Glutamatergic neuron (in vitro differentiated cells): ENCODE results near the gene USP28. TPM values are rescaled to one million over a fixed set of nuclear protein-coding genes. Genes with fewer than 3 reads are reported as not detected.
"Not testable (repeated sequence)": the region's sequence is repeated elsewhere in the genome, so short reads cannot be mapped to it uniquely, and the experiment has no call there.

Experiments used
- DNase-seq: peaks from one replicate; pipeline ENCODE4 v3.0.0; 2022
- H3K27ac Mint-ChIP-seq: one replicate; pipeline ENCODE4 v1.8.0; 2020; ENCODE audit warnings: mild to moderate bottlenecking, mixed read lengths, inconsistent platforms; ENCODE audit not compliant: unreplicated experiment
- H3K27me3 Mint-ChIP-seq: one replicate; pipeline ENCODE4 v1.8.0; 2020; ENCODE audit warnings: mild to moderate bottlenecking, moderate library complexity, mixed read lengths, inconsistent platforms; ENCODE audit not compliant: unreplicated experiment
- H3K36me3 Mint-ChIP-seq: one replicate; pipeline ENCODE4 v1.8.0; 2020; ENCODE audit warnings: mild to moderate bottlenecking, mixed read lengths, inconsistent platforms; ENCODE audit not compliant: unreplicated experiment
- H3K4me1 Mint-ChIP-seq: one replicate; pipeline ENCODE4 v1.8.0; 2020; ENCODE audit warnings: mild to moderate bottlenecking, low read depth, mixed read lengths, inconsistent platforms; ENCODE audit not compliant: unreplicated experiment
- H3K4me3 Mint-ChIP-seq: one replicate; pipeline ENCODE4 v1.8.0; 2020; ENCODE audit warnings: mild to moderate bottlenecking, mixed read lengths, inconsistent platforms; ENCODE audit not compliant: unreplicated experiment
- H3K9me3 Mint-ChIP-seq: one replicate; pipeline ENCODE4 v1.8.0; 2020; ENCODE audit warnings: mild to moderate bottlenecking, moderate library complexity, mixed read lengths, inconsistent platforms; ENCODE audit not compliant: unreplicated experiment
- total RNA-seq: library from RNA; stranded (reverse); fragmentation: NEBNext Ultra II Directional; extraction: Animal tissue kit (Norgen Biotek cat#: 25700); gene quantifications from one replicate; pipeline ENCODE4 v1.2.1, GENCODE V29; 2021; ENCODE audit not compliant: unreplicated experiment
- TF ChIP-seq, protein P1 (sequence below): fragments of 200-600 bp; sonication (generic); IDR thresholded peaks from one replicate; pipeline ENCODE4 v1.5.0; 2021; ENCODE audit not compliant: partially characterized antibody, unreplicated experiment

Gene USP28
- total RNA-seq, 1 donor from 2014 or later = 20.0 TPM

DNA sequence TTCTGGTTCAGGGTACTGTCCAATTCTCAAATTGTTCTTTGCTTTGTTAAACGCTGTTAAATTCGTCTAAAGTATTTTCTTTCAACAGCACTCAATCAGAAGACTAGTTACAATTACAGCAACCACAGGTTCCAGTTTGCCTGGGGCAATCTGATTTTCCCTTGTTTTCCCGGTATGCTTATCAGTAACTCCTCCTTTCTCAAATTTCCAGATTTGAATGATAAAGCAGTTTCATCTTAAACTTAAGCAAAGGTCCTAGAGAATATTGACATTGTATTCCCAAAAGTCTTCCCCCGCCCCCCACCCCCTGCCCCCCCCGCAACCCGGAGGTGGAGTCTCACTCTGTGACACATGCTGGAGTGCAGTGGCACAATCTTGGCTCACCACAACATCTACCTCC is 10.5 kb upstream of the USP28 start:
- Mint-ChIP-seq H3K36me3 (no peaks in the 10 kb centered on the region), H3K4me3 (no peak overlapping the region)

DNA sequence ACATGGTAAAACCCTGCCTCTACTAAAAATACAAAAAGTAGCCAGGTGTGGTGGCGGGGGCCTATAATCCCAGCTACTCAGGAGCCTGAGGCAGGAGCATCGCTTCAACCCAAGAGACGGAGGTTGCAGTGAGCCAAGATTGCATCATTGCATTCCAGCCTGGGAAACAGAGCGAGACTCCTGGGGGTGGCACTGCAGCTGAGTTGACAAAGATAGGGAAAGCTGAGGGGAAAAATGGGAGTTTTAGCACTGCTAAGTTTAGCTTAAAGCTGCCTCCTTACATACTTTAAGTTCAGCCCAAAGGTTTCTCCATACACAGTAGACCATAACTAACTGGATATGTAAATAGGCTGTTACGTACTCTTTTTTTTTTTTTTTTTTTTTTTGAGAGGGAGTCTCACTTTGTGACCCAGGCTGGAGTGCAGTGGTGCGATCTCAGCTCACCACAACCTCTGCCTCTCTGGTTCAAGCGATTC is 9.0 kb upstream of the USP28 start:
- H3K27ac Mint-ChIP-seq = no peak overlapping the region
- no peaks in the 10 kb centered on the region for H3K36me3 Mint-ChIP-seq
- peaks cover 7% of the 10 kb centered on the region for H3K27me3 Mint-ChIP-seq
- peaks cover 10% of the 10 kb centered on the region for H3K4me1 Mint-ChIP-seq
- no peak overlapping the region for H3K4me3 Mint-ChIP-seq
- H3K9me3 Mint-ChIP-seq = no peaks in the 10 kb centered on the region
- DNase-seq = no peak
- TF ChIP-seq, protein P1, sequence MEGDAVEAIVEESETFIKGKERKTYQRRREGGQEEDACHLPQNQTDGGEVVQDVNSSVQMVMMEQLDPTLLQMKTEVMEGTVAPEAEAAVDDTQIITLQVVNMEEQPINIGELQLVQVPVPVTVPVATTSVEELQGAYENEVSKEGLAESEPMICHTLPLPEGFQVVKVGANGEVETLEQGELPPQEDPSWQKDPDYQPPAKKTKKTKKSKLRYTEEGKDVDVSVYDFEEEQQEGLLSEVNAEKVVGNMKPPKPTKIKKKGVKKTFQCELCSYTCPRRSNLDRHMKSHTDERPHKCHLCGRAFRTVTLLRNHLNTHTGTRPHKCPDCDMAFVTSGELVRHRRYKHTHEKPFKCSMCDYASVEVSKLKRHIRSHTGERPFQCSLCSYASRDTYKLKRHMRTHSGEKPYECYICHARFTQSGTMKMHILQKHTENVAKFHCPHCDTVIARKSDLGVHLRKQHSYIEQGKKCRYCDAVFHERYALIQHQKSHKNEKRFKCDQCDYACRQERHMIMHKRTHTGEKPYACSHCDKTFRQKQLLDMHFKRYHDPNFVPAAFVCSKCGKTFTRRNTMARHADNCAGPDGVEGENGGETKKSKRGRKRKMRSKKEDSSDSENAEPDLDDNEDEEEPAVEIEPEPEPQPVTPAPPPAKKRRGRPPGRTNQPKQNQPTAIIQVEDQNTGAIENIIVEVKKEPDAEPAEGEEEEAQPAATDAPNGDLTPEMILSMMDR = no peak

More for the DNA sequence above, 10.5 kb upstream of the USP28 start:
- Mint-ChIP-seq H3K4me1 (peaks cover 10% of the 10 kb centered on the region), H3K27ac (no peak overlapping the region), H3K27me3 (peaks cover 4% of the 10 kb centered on the region), H3K9me3 (no peaks in the 10 kb centered on the region)
- TF ChIP-seq, protein P1 = no peak
- DNase-seq = no peak

DNA sequence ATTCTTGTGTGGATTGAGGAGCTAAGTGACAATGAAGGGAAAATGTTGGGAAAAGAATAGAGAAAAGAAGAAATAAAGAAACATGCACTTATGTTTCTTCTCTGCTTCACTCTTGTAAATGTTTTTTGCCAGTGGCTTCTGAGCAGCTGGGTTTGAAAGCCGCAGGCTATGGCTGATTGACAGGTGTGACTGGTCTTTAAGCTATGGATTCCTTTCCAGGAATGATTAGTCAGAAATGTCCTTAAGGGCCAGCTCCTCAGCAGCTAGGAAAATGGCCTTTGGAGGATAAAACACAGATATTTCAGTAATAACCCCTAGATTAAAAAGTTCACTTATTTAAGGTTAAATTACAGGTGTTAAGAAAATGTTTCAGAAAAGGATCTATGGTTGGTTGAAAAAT is 6.5 kb upstream of the USP28 start:
- H3K27me3 Mint-ChIP-seq = peaks cover 7% of the 10 kb centered on the region
- H3K27ac Mint-ChIP-seq = no peak overlapping the region
- peaks cover 9% of the 10 kb centered on the region for H3K4me1 Mint-ChIP-seq
- DNase-seq = no peak
- no peak overlapping the region for H3K4me3 Mint-ChIP-seq
- H3K9me3 Mint-ChIP-seq = peaks cover 1% of the 10 kb centered on the region
- H3K36me3 Mint-ChIP-seq = no peaks in the 10 kb centered on the region
- TF ChIP-seq, protein P1 = no peak

DNA sequence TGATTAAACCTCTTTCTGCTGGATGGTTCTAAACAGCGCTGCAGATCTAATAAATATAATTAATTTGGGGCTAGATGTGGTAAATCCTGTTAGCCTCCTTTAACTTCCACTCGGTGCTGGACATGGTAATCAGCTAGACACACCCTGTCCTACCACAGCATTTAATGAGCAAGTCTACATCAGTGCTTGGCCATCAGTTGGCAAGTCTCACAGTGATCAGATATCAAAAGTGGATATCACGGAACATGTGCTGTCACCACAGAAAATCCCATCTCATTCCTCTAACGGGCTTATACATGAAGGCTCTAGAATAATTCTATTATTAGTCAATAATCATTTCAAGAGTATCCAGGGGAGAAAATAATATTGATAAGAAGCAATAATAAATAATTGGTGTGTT is 5.6 kb upstream of the USP28 start:
- DNase-seq = no peak
- Mint-ChIP-seq H3K27ac (no peak overlapping the region), H3K36me3 (no peaks in the 10 kb centered on the region), H3K9me3 (peaks cover 6% of the 10 kb centered on the region), H3K4me3 (no peak overlapping the region), H3K27me3 (peaks cover 8% of the 10 kb centered on the region), H3K4me1 (peaks cover 6% of the 10 kb centered on the region)
- TF ChIP-seq, protein P1 = no peak

DNA sequence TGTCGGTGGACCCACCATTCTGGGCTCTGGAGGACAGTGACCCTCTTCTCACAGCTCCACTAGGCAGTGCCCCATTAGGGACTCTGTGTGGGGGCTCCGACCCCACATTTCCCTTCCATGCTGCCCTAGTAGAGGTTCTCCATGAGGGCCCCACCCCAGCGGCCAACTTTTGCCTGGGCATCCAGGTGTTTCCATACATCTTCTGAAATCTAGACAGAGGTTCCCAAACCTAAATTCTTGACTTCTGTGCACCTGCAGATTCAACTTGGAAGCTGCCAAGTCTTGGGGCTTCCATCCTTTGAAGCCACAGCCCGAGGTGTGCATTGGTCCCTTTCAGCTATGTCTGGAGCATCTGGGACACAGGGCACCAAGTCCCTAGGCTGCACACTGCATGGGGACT is 4.1 kb upstream of the USP28 start:
- peaks cover 12% of the 10 kb centered on the region for H3K27me3 Mint-ChIP-seq
- H3K9me3 Mint-ChIP-seq, DNase-seq, H3K4me3 Mint-ChIP-seq, H3K36me3 Mint-ChIP-seq, H3K4me1 Mint-ChIP-seq, H3K27ac Mint-ChIP-seq: not testable (repeated sequence)

DNA sequence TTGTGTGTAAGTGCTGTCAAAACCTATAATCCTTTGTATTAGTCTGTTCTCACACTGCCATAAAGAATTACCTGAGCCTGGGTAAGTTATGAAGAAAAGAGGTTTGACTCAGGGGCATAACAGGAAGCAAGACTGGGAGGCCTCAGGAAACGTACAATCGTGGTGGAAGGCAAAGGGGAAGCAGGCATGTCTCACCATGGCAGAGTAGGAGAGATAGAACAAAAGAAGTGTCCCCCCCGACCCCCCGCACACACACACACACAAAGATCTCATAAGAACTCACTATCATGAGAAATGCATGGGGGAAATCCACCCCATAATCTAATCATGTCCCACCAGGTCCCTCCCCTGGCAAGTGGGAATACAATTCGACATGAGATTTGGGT is 2.3 kb upstream of the USP28 start:
- TF ChIP-seq, protein P1 = no peak
- Mint-ChIP-seq H3K9me3 (peaks cover 9% of the 10 kb centered on the region), H3K4me3 (no peak overlapping the region), H3K4me1 (peaks cover 15% of the 10 kb centered on the region), H3K27me3 (peaks cover 9% of the 10 kb centered on the region), H3K36me3 (no peaks in the 10 kb centered on the region), H3K27ac (no peak overlapping the region)
- no peak for DNase-seq
